H9 (cell line): ENCODE measurements around the gene TMEM129. TPM values are rescaled to one million over a fixed set of nuclear protein-coding genes. Genes with fewer than 3 reads are reported as not detected.
A peak's percentile ranks its signal among the peaks of the same experiment; 100 is the strongest.

Source experiments
- DNase-seq: peaks from one replicate; pipeline ENCODE4 v3.0.0-alpha.2; 2017
- H2AFZ ChIP-seq: one replicate; pipeline ENCODE4 v1.6.1; 2013; ENCODE audit warnings: mild to moderate bottlenecking, low read length, control low read depth, moderate library complexity
- H2AK5ac ChIP-seq: 2 replicates; pipeline ENCODE4 v1.6.1; 2013; ENCODE audit warnings: low read length, control low read depth, mixed read lengths; ENCODE audit not compliant: insufficient read length
- H2BK120ac ChIP-seq: one replicate; pipeline ENCODE4 v1.6.1; 2013; ENCODE audit warnings: low read depth, mild to moderate bottlenecking, low read length, control low read depth, inconsistent platforms; ENCODE audit not compliant: poor library complexity, severe bottlenecking
- H2BK12ac ChIP-seq: 2 replicates; pipeline ENCODE4 v1.6.1; 2013; ENCODE audit warnings: low read length, control low read depth, mixed read lengths, low read depth; ENCODE audit not compliant: insufficient read length
- H2BK15ac ChIP-seq: 2 replicates; pipeline ENCODE4 v1.6.1; 2013; ENCODE audit warnings: low read depth, low read length, control low read depth
- H2BK20ac ChIP-seq: one replicate; pipeline ENCODE4 v1.6.1; 2013; ENCODE audit warnings: low read depth, mild to moderate bottlenecking, low read length, control low read depth, inconsistent platforms; ENCODE audit not compliant: poor library complexity, severe bottlenecking
- H2BK5ac ChIP-seq: 2 replicates; pipeline ENCODE4 v1.6.1; 2013; ENCODE audit warnings: low read length, control low read depth, mixed read lengths; ENCODE audit not compliant: insufficient read length
- H3K14ac ChIP-seq: 2 replicates; pipeline ENCODE4 v1.6.1; 2013; ENCODE audit warnings: low read length, control low read depth; ENCODE audit not compliant: insufficient read depth
- H3K18ac ChIP-seq: 2 replicates; pipeline ENCODE4 v1.6.1; 2013; ENCODE audit warnings: low read depth, mild to moderate bottlenecking, mixed read lengths, low read length, control low read depth; ENCODE audit not compliant: insufficient read length
- H3K23ac ChIP-seq: 2 replicates; pipeline ENCODE4 v1.6.1; 2013; ENCODE audit warnings: low read length, control low read depth, mixed read lengths, low read depth; ENCODE audit not compliant: insufficient read length
- H3K23me2 ChIP-seq: 2 replicates; pipeline ENCODE4 v1.6.1; 2013; ENCODE audit warnings: low read depth, mild to moderate bottlenecking, mixed read lengths, low read length, control low read depth; ENCODE audit not compliant: insufficient read length, poor library complexity, severe bottlenecking
- H3K27ac ChIP-seq: 2 replicates; pipeline ENCODE4 v1.5.1; 2013; ENCODE audit warnings: low read length, control low read depth, mixed read lengths, low read depth; ENCODE audit not compliant: insufficient read length
- H3K27me3 ChIP-seq: 2 replicates; pipeline ENCODE4 v1.6.1; 2013; ENCODE audit warnings: low read length, control low read depth, inconsistent platforms; ENCODE audit not compliant: insufficient read depth
- H3K4ac ChIP-seq: 2 replicates; pipeline ENCODE4 v1.6.1; 2013; ENCODE audit warnings: low read depth, mild to moderate bottlenecking, control low read depth, inconsistent platforms, low read length, moderate library complexity
- H3K4me1 ChIP-seq: 2 replicates; pipeline ENCODE4 v1.6.1; 2013; ENCODE audit warnings: low read length, control low read depth, inconsistent platforms; ENCODE audit not compliant: insufficient read depth
- H3K4me2 ChIP-seq: 2 replicates; pipeline ENCODE4 v1.6.1; 2013; ENCODE audit warnings: low read length, control low read depth, mixed read lengths; ENCODE audit not compliant: insufficient read length, insufficient read depth
- H3K56ac ChIP-seq: 2 replicates; pipeline ENCODE4 v1.6.1; 2013; ENCODE audit warnings: low read depth, mild to moderate bottlenecking, mixed read lengths, low read length, control low read depth; ENCODE audit not compliant: insufficient read length
- H3K79me1 ChIP-seq: 2 replicates; pipeline ENCODE4 v1.6.1; 2013; ENCODE audit warnings: low read depth, mild to moderate bottlenecking, moderate library complexity, low read length, control low read depth, inconsistent platforms; ENCODE audit not compliant: insufficient read depth, poor library complexity, severe bottlenecking
- H3K79me2 ChIP-seq: 2 replicates; pipeline ENCODE4 v1.6.1; 2013; ENCODE audit warnings: low read length, control low read depth, inconsistent platforms; ENCODE audit not compliant: insufficient read depth
- H3K9ac ChIP-seq: 2 replicates; pipeline ENCODE4 v1.6.1; 2013; ENCODE audit warnings: low read length, control low read depth, mixed read lengths; ENCODE audit not compliant: insufficient read length; ENCODE audit errors: extremely low read depth
- H3K9me3 ChIP-seq: one replicate; pipeline ENCODE4 v1.6.1; 2013; ENCODE audit warnings: low read depth, low read length, inconsistent platforms; ENCODE audit not compliant: control insufficient read depth
- H3T11ph ChIP-seq: one replicate; pipeline ENCODE4 v1.6.1; 2013; ENCODE audit warnings: mild to moderate bottlenecking, low read length, control low read depth, inconsistent platforms
- H4K20me1 ChIP-seq: one replicate; pipeline ENCODE4 v1.6.1; 2013; ENCODE audit not compliant: control insufficient read depth, insufficient read length, insufficient read depth
- H4K5ac ChIP-seq: 2 replicates; pipeline ENCODE4 v1.6.1; 2013; ENCODE audit warnings: low read depth, mild to moderate bottlenecking, mixed read lengths, low read length, control low read depth; ENCODE audit not compliant: insufficient read length
- H4K8ac ChIP-seq: replicated peaks from 2 replicates; pipeline ENCODE4 v1.6.1; 2013; ENCODE audit warnings: low read length, control low read depth, mixed read lengths, low read depth; ENCODE audit not compliant: insufficient read length
- H4K91ac ChIP-seq: 2 replicates; pipeline ENCODE4 v1.6.1; 2013; ENCODE audit warnings: low read depth, mild to moderate bottlenecking, moderate library complexity, mixed read lengths, low read length, control low read depth; ENCODE audit not compliant: insufficient read length
- H3K27ac Mint-ChIP-seq, 3 experiments: 2 replicates in 2 of 3; 3 replicates in 1 of 3; pipeline ENCODE4 v1.8.0; 2020 to 2021; ENCODE audit warnings: mixed read lengths in 3 of 3, mild to moderate bottlenecking in 1 of 3, moderate library complexity in 1 of 3
- H3K27me3 Mint-ChIP-seq: 2 replicates; pipeline ENCODE4 v1.8.0; 2021; ENCODE audit warnings: low read depth, mild to moderate bottlenecking, moderate library complexity, mixed read lengths
- H3K36me3 Mint-ChIP-seq, 3 experiments: 2 replicates in 2 of 3; 3 replicates in 1 of 3; pipeline ENCODE4 v1.8.0; 2020 to 2021; ENCODE audit warnings: low read depth in 3 of 3, mixed read lengths in 3 of 3; ENCODE audit not compliant: insufficient read depth in 1 of 3
- H3K4me1 Mint-ChIP-seq, 2 experiments: 2 replicates each; pipeline ENCODE4 v1.8.0; 2020; ENCODE audit warnings: mixed read lengths in 2 of 2
- H3K4me3 Mint-ChIP-seq, 2 experiments: 2 replicates in 1 of 2; 3 replicates in 1 of 2; pipeline ENCODE4 v1.8.0; 2020 to 2021; ENCODE audit warnings: mild to moderate bottlenecking in 2 of 2, mixed read lengths in 2 of 2, moderate library complexity in 1 of 2
- H3K9me3 Mint-ChIP-seq, 2 experiments: 2 replicates in 1 of 2; 3 replicates in 1 of 2; pipeline ENCODE4 v1.8.0; 2020; ENCODE audit warnings: mild to moderate bottlenecking in 2 of 2, mixed read lengths in 2 of 2, moderate library complexity in 1 of 2
- WGBS: extraction: QIAGEN DNeasy Blood & Tissue Kit; methylation state at CpG from one replicate; pipeline ENCODE4 v1.1.7; 2013; ENCODE audit warnings: missing lambda C conversion rate, low lambda C conversion rate, mixed read lengths; ENCODE audit not compliant: insufficient read length; ENCODE audit errors: extremely low coverage; 5-methylcytosine and 5-hydroxymethylcytosine counted together
- long read RNA-seq: library from polyadenylated mRNA; unstranded; transcript quantifications from one replicate; pipeline ENCODE4 v2.0.0, GENCODE V29; 2020
- total RNA-seq: library from RNA; stranded (reverse); gene quantifications from 2 replicates; pipeline ENCODE4 v1.2.1, GENCODE V29; 2021
- TF ChIP-seq, protein P1 (sequence below): fragments of 200-600 bp; sonication (generic); conservative IDR thresholded peaks from 3 replicates; pipeline ENCODE4 v1.8.0; 2021; ENCODE audit warnings: antibody characterized with exemption, mild to moderate bottlenecking

The TMEM129 gene, protein sequence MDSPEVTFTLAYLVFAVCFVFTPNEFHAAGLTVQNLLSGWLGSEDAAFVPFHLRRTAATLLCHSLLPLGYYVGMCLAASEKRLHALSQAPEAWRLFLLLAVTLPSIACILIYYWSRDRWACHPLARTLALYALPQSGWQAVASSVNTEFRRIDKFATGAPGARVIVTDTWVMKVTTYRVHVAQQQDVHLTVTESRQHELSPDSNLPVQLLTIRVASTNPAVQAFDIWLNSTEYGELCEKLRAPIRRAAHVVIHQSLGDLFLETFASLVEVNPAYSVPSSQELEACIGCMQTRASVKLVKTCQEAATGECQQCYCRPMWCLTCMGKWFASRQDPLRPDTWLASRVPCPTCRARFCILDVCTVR
- total RNA-seq = 27.3 and 30.4 TPM in 2 replicates
- long read RNA-seq, transcript TMEM129-201 (3 exons, 2,678 nt) = minor isoform, 8 of 54 reads
- long read RNA-seq, transcript TMEM129-202 (4 exons, 2,810 nt) = major isoform, 25 of 54 reads
- long read RNA-seq, partial matches to known transcripts = 6 of 54 reads
- long read RNA-seq, other reads (novel, unspliced or antisense) = 14 of 54 reads

DNA sequence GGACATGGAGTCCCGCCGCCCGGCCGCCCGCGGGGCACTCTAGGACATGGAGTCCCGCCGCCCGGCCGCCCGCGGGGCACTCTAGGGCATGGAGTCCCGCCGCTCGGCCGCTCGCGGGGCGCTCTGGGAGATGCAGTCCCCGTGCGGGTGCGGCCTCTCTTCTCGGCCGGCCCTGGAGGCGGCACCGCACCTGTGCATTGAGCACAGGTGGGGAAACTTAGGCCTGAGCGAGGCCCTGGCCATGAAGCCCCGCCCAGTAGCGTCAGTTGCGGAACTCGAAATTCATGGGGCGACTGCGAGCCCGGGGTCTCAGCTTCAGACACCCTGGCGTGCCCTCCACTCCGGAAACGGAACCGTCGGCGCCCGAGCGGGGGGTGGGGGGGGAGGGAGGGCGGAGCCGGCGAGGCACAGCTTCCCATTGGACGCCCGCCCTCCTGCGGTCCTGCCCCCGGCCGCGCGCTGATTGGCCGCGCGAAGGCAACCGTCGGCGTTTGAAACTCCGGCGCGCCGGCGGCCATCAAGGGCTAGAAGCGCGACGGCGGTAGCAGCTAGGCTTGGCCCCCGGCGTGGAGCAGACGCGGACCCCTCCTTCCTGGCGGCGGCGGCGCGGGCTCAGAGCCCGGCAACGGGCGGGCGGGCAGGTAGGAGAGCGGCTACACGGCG lies at the start of gene TMEM129, which contains the start of gene TACC3:
TMEM129 (minus strand) TSS at position 321 of the 663 bp plus-strand sequence. CDS start 486 bp downstream, outside the sequence.
TACC3 (plus strand) TSS at position 519 of the 663 bp plus-strand sequence. CDS start 1,901 bp downstream, outside the sequence.
- H3K27ac Mint-ChIP-seq = peak within 1 kb of the TSS; percentile 92 to 96 (median 96); a peak in 6 of 7 replicates
- peaks cover 20% of the 10 kb centered on the region; the same call in 1 of the 2 replicates for H3K79me2 ChIP-seq

More for the DNA sequence above, at the start of gene TMEM129, which contains the start of gene TACC3:
- H3K23ac ChIP-seq = no peak within 1 kb of the TSS
- no peak within 1 kb of the TSS for H2AK5ac ChIP-seq
- peak within 1 kb of the TSS; percentile 42 for H3K14ac ChIP-seq
- no peak within 1 kb of the TSS for H2BK12ac ChIP-seq
- peak within 1 kb of the TSS; percentile 90 for H3K18ac ChIP-seq
- H3K56ac ChIP-seq = no peak within 1 kb of the TSS
- H2BK20ac ChIP-seq = no peak within 1 kb of the TSS
- no CpG with 5 or more reads among the region's 83 CpGs for WGBS
- no peaks in the 10 kb centered on the region for H3K27me3 ChIP-seq
- peaks cover 18% of the 10 kb centered on the region for H3K79me1 ChIP-seq
- H3K27me3 Mint-ChIP-seq = no peaks in the 10 kb centered on the region; the same call in 1 of the 2 replicates
- H3K36me3 Mint-ChIP-seq = peaks cover 27 to 51% (median 46%) of the 10 kb centered on the region in 3 experiments
- H3K9me3 ChIP-seq = no peaks in the 10 kb centered on the region
- no peaks in the 10 kb centered on the region for H3K9me3 Mint-ChIP-seq
- peaks cover 21 to 28% of the 10 kb centered on the region in 2 experiments for H3K4me1 Mint-ChIP-seq
- peak within 1 kb of the TSS; percentile 80 for H3K4me2 ChIP-seq
- peak within 1 kb of the TSS; percentile 96 to 99 for H3K4me3 Mint-ChIP-seq
- H3K9ac ChIP-seq = peak within 1 kb of the TSS; percentile 71
- DNase-seq = peak; percentile 99
- TF ChIP-seq, protein P1, sequence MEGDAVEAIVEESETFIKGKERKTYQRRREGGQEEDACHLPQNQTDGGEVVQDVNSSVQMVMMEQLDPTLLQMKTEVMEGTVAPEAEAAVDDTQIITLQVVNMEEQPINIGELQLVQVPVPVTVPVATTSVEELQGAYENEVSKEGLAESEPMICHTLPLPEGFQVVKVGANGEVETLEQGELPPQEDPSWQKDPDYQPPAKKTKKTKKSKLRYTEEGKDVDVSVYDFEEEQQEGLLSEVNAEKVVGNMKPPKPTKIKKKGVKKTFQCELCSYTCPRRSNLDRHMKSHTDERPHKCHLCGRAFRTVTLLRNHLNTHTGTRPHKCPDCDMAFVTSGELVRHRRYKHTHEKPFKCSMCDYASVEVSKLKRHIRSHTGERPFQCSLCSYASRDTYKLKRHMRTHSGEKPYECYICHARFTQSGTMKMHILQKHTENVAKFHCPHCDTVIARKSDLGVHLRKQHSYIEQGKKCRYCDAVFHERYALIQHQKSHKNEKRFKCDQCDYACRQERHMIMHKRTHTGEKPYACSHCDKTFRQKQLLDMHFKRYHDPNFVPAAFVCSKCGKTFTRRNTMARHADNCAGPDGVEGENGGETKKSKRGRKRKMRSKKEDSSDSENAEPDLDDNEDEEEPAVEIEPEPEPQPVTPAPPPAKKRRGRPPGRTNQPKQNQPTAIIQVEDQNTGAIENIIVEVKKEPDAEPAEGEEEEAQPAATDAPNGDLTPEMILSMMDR = no peak
- no peak within 1 kb of the TSS for H3K27ac ChIP-seq
- no peak within 1 kb of the TSS for H4K5ac ChIP-seq
- no peak within 1 kb of the TSS for H4K8ac ChIP-seq
- no peaks in the 10 kb centered on the region for H3K4me1 ChIP-seq
- H3T11ph ChIP-seq = no peak within 1 kb of the TSS
- no peak within 1 kb of the TSS for H2BK15ac ChIP-seq
- no peak within 1 kb of the TSS for H2AFZ ChIP-seq
- H3K4ac ChIP-seq = no peak within 1 kb of the TSS
- peaks cover 18% of the 10 kb centered on the region for H3K23me2 ChIP-seq
- H4K20me1 ChIP-seq = no peaks in the 10 kb centered on the region
- no peak within 1 kb of the TSS for H2BK5ac ChIP-seq
- H4K91ac ChIP-seq = no peak within 1 kb of the TSS
- no peak within 1 kb of the TSS for H2BK120ac ChIP-seq
